IMR-90 (cell line): ENCODE measurements around the gene OSBPL2. TPM values are rescaled to one million over a fixed set of nuclear protein-coding genes. Genes with fewer than 3 reads are reported as not detected.

Experiments
- ATAC-seq: fragments of 200-7000 bp; cut with Tn5 transposase; 2 replicates; pipeline ENCODE4 v1.9.1; 2020; ENCODE audit warnings: low read depth, mild to moderate bottlenecking, moderate library complexity
- BruUV-seq: library from RNA; stranded (reverse); fragments of 400-500 nt; replicated peaks from 2 replicates; lab custom pipeline; 2021; lab: Mats Ljungman, UMichigan
- CTCF ChIA-PET: fragments of 300-600 bp; formaldehyde crosslinking; extraction: SDS; loops from one replicate; lab custom pipeline; 2021; ENCODE audit warnings: antibody characterized with exemption; lab: Yijun Ruan, JAX
- POLR2A ChIA-PET: fragments of 300-600 bp; sonication (Branson Sonifier 250); formaldehyde crosslinking; loops from one replicate; lab custom pipeline; 2022; ENCODE audit warnings: antibody characterized with exemption; ENCODE audit not compliant: unreplicated experiment; lab: Charles Lee
- DNase-seq: peaks from one replicate; pipeline ENCODE4 v3.0.0; 2013
- H2AFZ ChIP-seq: replicated peaks from 2 replicates; pipeline ENCODE3; 2013; ENCODE audit warnings: low read length, mild to moderate bottlenecking; ENCODE audit not compliant: poor library complexity
- H2AK5ac ChIP-seq: 2 replicates; pipeline ENCODE4 v1.6.1; 2013; ENCODE audit warnings: low read depth, low read length, inconsistent platforms
- H2AK9ac ChIP-seq: replicated peaks from 2 replicates; pipeline ENCODE3; 2013; ENCODE audit warnings: mild to moderate bottlenecking, low read depth, low read length, moderate library complexity; ENCODE audit not compliant: poor library complexity
- H2BK120ac ChIP-seq: 2 replicates; pipeline ENCODE4 v1.6.1; 2013; ENCODE audit warnings: low read depth, low read length, inconsistent platforms
- H2BK15ac ChIP-seq: 3 replicates; pipeline ENCODE4 v1.6.1; 2013; ENCODE audit warnings: low read depth, low read length, inconsistent platforms
- H2BK20ac ChIP-seq: 2 replicates; pipeline ENCODE4 v1.6.1; 2013; ENCODE audit warnings: low read depth, mild to moderate bottlenecking, inconsistent platforms, low read length, moderate library complexity
- H2BK5ac ChIP-seq: 2 replicates; pipeline ENCODE4 v1.6.1; 2013; ENCODE audit warnings: mild to moderate bottlenecking, low read depth, low read length, inconsistent platforms; ENCODE audit not compliant: poor library complexity, severe bottlenecking
- H3K14ac ChIP-seq: replicated peaks from 2 replicates; pipeline ENCODE4 v1.6.1; 2013; ENCODE audit warnings: low read depth, low read length, inconsistent platforms
- H3K18ac ChIP-seq: 2 replicates; pipeline ENCODE4 v1.6.1; 2013; ENCODE audit warnings: low read depth, low read length, control low read depth
- H3K23ac ChIP-seq: 2 replicates; pipeline ENCODE4 v1.6.1; 2013; ENCODE audit warnings: low read depth, low read length, inconsistent platforms
- H3K27ac ChIP-seq: 2 replicates; pipeline ENCODE4 v1.5.1; 2013; ENCODE audit warnings: mild to moderate bottlenecking, control low read depth, low read length; ENCODE audit not compliant: insufficient read depth
- H3K27me3 ChIP-seq: 2 replicates; pipeline ENCODE4 v1.6.1; 2013; ENCODE audit warnings: low read length; ENCODE audit not compliant: control insufficient read depth, insufficient read depth
- H3K36me3 ChIP-seq: 2 replicates; pipeline ENCODE4 v1.6.1; 2013; ENCODE audit warnings: low read length, mixed read lengths; ENCODE audit not compliant: control insufficient read depth, insufficient read depth
- H3K4ac ChIP-seq: 2 replicates; pipeline ENCODE4 v1.6.1; 2013; ENCODE audit warnings: low read depth, low read length, inconsistent platforms
- H3K4me1 ChIP-seq: 2 replicates; pipeline ENCODE4 v1.6.1; 2013; ENCODE audit warnings: low read length, mixed read lengths; ENCODE audit not compliant: control insufficient read depth, insufficient read depth
- H3K4me2 ChIP-seq: 2 replicates; pipeline ENCODE4 v1.6.1; 2013; ENCODE audit warnings: low read depth, mild to moderate bottlenecking, control low read depth, low read length, moderate library complexity
- H3K4me3 ChIP-seq: 2 replicates; pipeline ENCODE4 v1.5.1; 2013; ENCODE audit warnings: low read depth, mild to moderate bottlenecking, control low read depth, low read length, moderate library complexity; ENCODE audit not compliant: insufficient read depth
- H3K56ac ChIP-seq: 2 replicates; pipeline ENCODE4 v1.6.1; 2013; ENCODE audit warnings: low read length, inconsistent platforms; ENCODE audit not compliant: insufficient read depth; ENCODE audit errors: extremely low read depth
- H3K79me1 ChIP-seq, 2 experiments: 2 replicates each; pipeline ENCODE4 v1.6.1; 2013; ENCODE audit warnings: low read length in 2 of 2, inconsistent platforms in 1 of 2, low read depth in 1 of 2
- H3K9ac ChIP-seq: 2 replicates; pipeline ENCODE4 v1.6.1; 2013; ENCODE audit warnings: low read depth, low read length, control low read depth
- H3K9me1 ChIP-seq: 2 replicates; pipeline ENCODE4 v1.6.1; 2013; ENCODE audit warnings: low read length, inconsistent platforms; ENCODE audit not compliant: insufficient read depth
- H3K9me3 ChIP-seq: 2 replicates; pipeline ENCODE4 v1.6.1; 2013; ENCODE audit warnings: low read length; ENCODE audit not compliant: control insufficient read depth, insufficient read depth
- H4K20me1 ChIP-seq: 2 replicates; pipeline ENCODE4 v1.6.1; 2013; ENCODE audit warnings: low read length, inconsistent platforms; ENCODE audit not compliant: insufficient read depth
- H4K5ac ChIP-seq: 2 replicates; pipeline ENCODE4 v1.6.1; 2013; ENCODE audit warnings: mild to moderate bottlenecking, low read depth, low read length, control low read depth
- H4K8ac ChIP-seq, 2 experiments: 2 replicates each; pipeline ENCODE4 v1.6.1; 2013; ENCODE audit warnings: low read depth in 2 of 2, low read length in 2 of 2, control low read depth in 1 of 2, inconsistent platforms in 1 of 2
- H4K91ac ChIP-seq: 2 replicates; pipeline ENCODE4 v1.6.1; 2013; ENCODE audit warnings: low read depth, low read length, inconsistent platforms; ENCODE audit not compliant: insufficient read depth
- FOS ChIP-seq: fragments of 150-350 bp; IDR thresholded peaks from 2 replicates; pipeline ENCODE4 v1.6.1; 2016; ENCODE audit warnings: low read depth, low read length
- MAFK ChIP-seq: IDR thresholded peaks from 2 replicates; pipeline ENCODE4 v1.6.1; 2012; ENCODE audit warnings: low read depth, low read length, improper control_type of control experiment
- NFE2L2 ChIP-seq: fragments of 150-350 bp; IDR thresholded peaks from 2 replicates; pipeline ENCODE4 v1.6.1; 2016; ENCODE audit warnings: low read depth, mild to moderate bottlenecking, low read length
- RCOR1 ChIP-seq: IDR thresholded peaks from 2 replicates; pipeline ENCODE4 v1.6.1; 2012; ENCODE audit warnings: mild to moderate bottlenecking, low read length, improper control_type of control experiment; ENCODE audit not compliant: insufficient replicate concordance
- WGBS, 2 experiments: methylation state at CpG; one replicate each; pipeline versions ENCODE4 v1.1.5 to v1.1.7; 2013; ENCODE audit warnings: missing lambda C conversion rate in 2 of 2; ENCODE audit not compliant: insufficient read length in 1 of 2; ENCODE audit errors: extremely low coverage in 2 of 2; 5-methylcytosine and 5-hydroxymethylcytosine counted together
- dilution Hi-C: fragments of 300-500 bp; cut with HindIII; formaldehyde crosslinking; loops from one replicate; pipeline ENCODE4 v1.14.3; 2018; ENCODE audit warnings: low sequenced_read_pairs; ENCODE audit not compliant: unreplicated experiment
- in situ Hi-C: fragments of 300-500 bp; cut with MboI; formaldehyde crosslinking; loops from 3 replicates; pipeline ENCODE4 v1.14.3; 2019; ENCODE audit warnings: low sequenced_read_pairs, inconsistent platforms, mixed read lengths
- intact Hi-C: fragments of 100-400 bp; cut with micrococcal nuclease; formaldehyde crosslinking; loops from 2 replicates; pipeline ENCODE4 v1.10.0; 2022
- polyA plus RNA-seq, 3 experiments: library from polyadenylated mRNA; depleted of rRNA; stranded (reverse); fragments of >200 nt; gene quantifications; 2 replicates each; pipeline ENCODE4 v1.2.3, GENCODE V29; 2012; ENCODE audit warnings: low replicate concordance in 1 of 3
- total RNA-seq: library from RNA; depleted of rRNA; stranded (reverse); fragments of >200 nt; gene quantifications from 2 replicates; pipeline ENCODE4 v1.2.3, GENCODE V29; 2012
- TF ChIP-seq, protein P1 (sequence below): fragments of 150-350 bp; IDR thresholded peaks from 2 replicates; pipeline ENCODE4 v1.6.1; 2016; ENCODE audit warnings: low read depth, mild to moderate bottlenecking, low read length, moderate library complexity, borderline replicate concordance

The OSBPL2 gene
- total and polyA plus RNA-seq, 2 of the 4 experiments (the other 2 are of a cell fraction) = 19.3 to 27.6 TPM

DNA sequence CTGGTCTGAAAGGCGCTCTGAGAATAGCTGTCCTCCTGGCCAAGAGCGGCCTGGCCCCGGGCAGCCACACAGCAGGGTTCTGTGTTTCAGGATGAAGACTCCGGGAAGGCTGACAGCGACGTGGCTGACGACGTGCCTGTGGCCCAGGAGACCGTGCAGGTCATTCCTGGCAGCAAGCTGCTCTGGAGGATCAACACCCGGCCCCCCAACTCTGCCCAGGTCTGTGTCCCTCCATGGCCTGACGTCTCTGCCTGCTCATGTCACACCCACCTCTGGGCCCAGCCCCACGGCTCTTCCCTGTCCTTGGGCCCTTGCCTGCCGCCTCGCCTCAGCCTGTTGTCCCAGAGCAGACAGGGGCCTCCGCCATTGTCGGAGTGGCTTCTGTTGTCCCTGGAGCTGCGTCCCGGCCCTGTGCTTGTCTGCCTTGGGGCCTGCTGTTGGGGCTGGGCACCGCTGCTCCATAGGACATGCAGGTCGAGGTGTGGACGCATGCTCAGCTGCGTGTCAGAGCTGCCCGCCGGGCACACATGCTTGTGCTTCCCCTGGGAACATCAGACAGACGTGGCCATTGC lies 48.3 kb downstream of the OSBPL2 start:
- WGBS, 2 experiments = 88% methylated on average over 11 of the region's 25 CpGs; no CpG with 5 or more reads in 1 of the 2 experiments
- no peak overlapping the region for H3K4ac ChIP-seq
- H3K23ac ChIP-seq = no peak overlapping the region
- H2AFZ ChIP-seq = no peak overlapping the region
- no peak overlapping the region for H3K9ac ChIP-seq
- no peaks in the 10 kb centered on the region; a peak in 1 of 4 replicates for H3K79me1 ChIP-seq
- no peak overlapping the region for H2AK9ac ChIP-seq
- H4K8ac ChIP-seq = no peak overlapping the region
- H3K14ac ChIP-seq = no peak overlapping the region
- POLR2A ChIA-PET = no interaction called here
- no peak for DNase-seq
- no TSS peak for BruUV-seq
- H3K36me3 ChIP-seq = peaks cover 58% of the 10 kb centered on the region
- intact Hi-C loops = no loop called here
- no peak for ATAC-seq
- no peaks in the 10 kb centered on the region for H3K9me3 ChIP-seq
- H3K4me1 ChIP-seq = no peaks in the 10 kb centered on the region
- no peak overlapping the region for H2BK20ac ChIP-seq
- no peaks in the 10 kb centered on the region; the same call in none of the 2 replicates for H4K20me1 ChIP-seq
- no peak overlapping the region for H4K5ac ChIP-seq
- H3K56ac ChIP-seq = no peak overlapping the region
- in situ Hi-C loops = loop anchor here (25.0 kb wide), 1 partner anchor 326 kb away; no protein-coding TSS in a partner anchor
- CTCF ChIA-PET = no interaction called here
- no peak overlapping the region for H3K27ac ChIP-seq
- dilution Hi-C loops = loop anchor here (25.0 kb wide), 1 partner anchor 101 kb away; the partner anchor contains the start of gene RPS21
- H2BK120ac ChIP-seq = no peak overlapping the region
- H2BK15ac ChIP-seq = no peak overlapping the region
- H2BK5ac ChIP-seq = no peak overlapping the region
- H3K18ac ChIP-seq = no peak overlapping the region
- no peak overlapping the region for H3K4me3 ChIP-seq
- TF ChIP-seq NFE2L2 (no peak), RCOR1 (no peak), MAFK (no peak), FOS (no peak)
- TF ChIP-seq, protein P1, sequence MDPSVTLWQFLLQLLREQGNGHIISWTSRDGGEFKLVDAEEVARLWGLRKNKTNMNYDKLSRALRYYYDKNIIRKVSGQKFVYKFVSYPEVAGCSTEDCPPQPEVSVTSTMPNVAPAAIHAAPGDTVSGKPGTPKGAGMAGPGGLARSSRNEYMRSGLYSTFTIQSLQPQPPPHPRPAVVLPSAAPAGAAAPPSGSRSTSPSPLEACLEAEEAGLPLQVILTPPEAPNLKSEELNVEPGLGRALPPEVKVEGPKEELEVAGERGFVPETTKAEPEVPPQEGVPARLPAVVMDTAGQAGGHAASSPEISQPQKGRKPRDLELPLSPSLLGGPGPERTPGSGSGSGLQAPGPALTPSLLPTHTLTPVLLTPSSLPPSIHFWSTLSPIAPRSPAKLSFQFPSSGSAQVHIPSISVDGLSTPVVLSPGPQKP = no peak
- H3K9me1 ChIP-seq = no peaks in the 10 kb centered on the region; the same call in 1 of the 2 replicates
- no peak overlapping the region for H2AK5ac ChIP-seq
- H3K27me3 ChIP-seq = no peaks in the 10 kb centered on the region
- H3K4me2 ChIP-seq = no peak overlapping the region
- H4K91ac ChIP-seq = no peak overlapping the region
